Erythroblast (primary cell): ENCODE results near the gene KRT27.

ENCODE experiments used
- GATA1 ChIP-seq: IDR thresholded peaks from 2 replicates; pipeline ENCODE4 v1.6.1; 2011; ENCODE audit warnings: low read depth, mild to moderate bottlenecking, control low read depth, low read length, moderate library complexity
- POLR2A ChIP-seq: IDR thresholded peaks from 2 replicates; pipeline ENCODE4 v1.6.1; 2011; ENCODE audit warnings: mild to moderate bottlenecking, low read length

DNA sequence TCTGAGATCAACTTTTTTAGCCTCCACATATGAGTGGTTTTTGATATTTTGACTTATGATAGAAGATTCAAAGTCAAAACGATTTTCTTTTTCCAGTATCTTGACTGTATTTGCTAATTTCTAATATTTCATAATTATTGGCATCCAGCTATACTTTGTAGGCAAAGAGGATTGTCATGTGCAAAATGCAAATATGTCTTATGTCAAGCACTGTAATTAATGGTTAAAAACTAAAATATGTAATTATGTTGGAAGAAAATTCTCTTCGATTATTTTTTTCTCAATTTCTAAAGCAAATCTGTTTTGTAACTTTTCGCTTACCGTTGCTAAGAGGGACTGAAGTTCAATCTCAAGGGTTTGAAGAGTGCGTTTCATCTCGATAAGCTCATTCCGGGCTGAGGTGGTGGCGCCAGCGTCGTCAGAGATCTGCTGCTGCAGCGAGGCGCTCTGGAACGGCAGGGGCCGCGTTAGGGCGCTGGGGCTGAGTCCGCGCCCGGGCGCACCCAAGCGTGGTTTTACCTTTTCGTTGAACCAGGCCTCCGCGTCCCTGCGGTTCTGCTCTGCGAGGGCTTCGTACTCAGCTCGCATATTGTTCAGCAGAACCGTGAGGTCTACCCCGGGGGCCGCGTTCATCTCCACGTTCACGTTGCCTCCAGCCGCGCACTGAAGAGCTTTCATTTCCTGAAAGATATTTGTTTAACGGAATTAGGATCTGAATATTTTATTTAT, 3.0 kb downstream of the KRT27 start:
- TF ChIP-seq POLR2A (no peak), GATA1 (no peak)
